GM21381 (cell line): ENCODE measurements around the gene RUBCNL.

Source experiments
- ATAC-seq: cut with Tn5 transposase; IDR thresholded peaks from one replicate; pipeline ENCODE4 v1.9.1; 2021; ENCODE audit warnings: mild to moderate bottlenecking, moderate library complexity; ENCODE audit not compliant: unreplicated experiment

The RUBCNL gene

GRCh38 chr13:46313432-46314257, 73.4 kb downstream of the RUBCNL start:
- no peak for ATAC-seq

- ATAC-seq = no peak
These were observed 74.0 kb downstream of the RUBCNL start for GRCh38 chr13:46313024-46313423.

- ATAC-seq = no peak
These were observed 75.8 kb downstream of the RUBCNL start for GRCh38 chr13:46311217-46311616.

- ATAC-seq = no peak
These were observed 77.0 kb downstream of the RUBCNL start for GRCh38 chr13:46310066-46310465.

DNA sequence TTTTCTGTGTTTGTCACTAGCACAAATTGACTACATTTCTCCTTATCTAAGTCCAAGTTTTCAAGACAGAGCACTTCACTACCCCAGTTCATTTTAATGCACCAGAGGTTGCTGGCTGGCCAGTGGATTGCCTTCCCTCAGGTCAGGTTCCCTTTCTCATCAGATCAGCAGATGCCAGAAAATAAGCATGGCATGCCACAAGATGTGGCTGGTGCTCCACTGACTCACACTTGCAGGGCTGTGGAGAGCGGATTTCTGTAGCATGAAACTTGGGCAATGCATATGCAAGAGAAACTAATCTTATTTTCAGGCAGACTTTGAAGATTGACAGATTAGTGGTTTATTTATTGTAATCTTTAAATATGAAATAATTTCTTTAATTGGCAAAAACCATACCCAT, 79.5 kb downstream of the RUBCNL start:
- no peak for ATAC-seq

DNA sequence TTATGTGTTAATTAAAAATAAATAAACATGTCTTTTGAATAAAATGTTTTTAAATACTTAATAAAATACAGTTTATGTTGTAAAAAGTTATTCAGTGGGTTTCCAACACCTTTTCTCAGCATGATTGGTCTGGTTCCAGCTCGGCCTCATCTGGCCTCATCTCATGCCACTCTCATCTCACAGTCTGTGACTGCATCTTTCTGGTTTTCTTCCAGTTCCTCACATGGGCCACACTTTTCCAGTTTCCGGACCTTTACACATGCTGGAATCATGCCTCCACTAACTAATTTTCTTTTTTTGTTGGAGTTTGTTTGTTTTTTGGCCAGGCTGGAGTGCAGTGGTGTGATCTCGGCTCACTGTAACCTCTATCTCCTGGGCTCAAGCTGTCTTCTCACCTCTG, 82.5 kb downstream of the RUBCNL start:
- ATAC-seq = no peak

- no peak for ATAC-seq
These were observed 83.2 kb downstream of the RUBCNL start for GRCh38 chr13:46303742-46304385.

- ATAC-seq = no peak
These were observed 89.7 kb downstream of the RUBCNL start for GRCh38 chr13:46297361-46297811.

- no peak for ATAC-seq
These were observed 90.1 kb downstream of the RUBCNL start for GRCh38 chr13:46296921-46297320.

- peak; percentile 32 for ATAC-seq
These were observed 90.8 kb downstream of the RUBCNL start for GRCh38 chr13:46296115-46296822.

- peak; percentile 72 for ATAC-seq
These were observed 91.4 kb downstream of the RUBCNL start for GRCh38 chr13:46295491-46296114.

DNA sequence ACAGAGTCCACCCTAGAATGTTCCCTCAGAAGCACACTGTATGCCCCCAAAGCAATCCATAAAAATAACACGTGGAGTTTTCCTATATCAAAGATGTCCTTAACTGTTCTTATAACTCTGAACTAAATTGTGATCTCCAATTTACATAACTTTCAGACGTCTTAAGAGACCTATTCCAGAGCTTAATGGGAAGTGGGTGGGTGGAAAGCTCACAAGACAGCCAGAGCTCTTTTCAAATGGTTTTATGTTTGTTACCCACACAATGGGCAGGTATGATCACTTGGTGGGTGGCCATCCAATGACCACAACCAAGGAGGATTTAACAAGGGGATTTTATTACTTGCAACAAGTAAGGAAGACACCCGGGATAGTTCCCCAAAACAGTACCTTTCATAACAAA, 93.6 kb downstream of the RUBCNL start:
- ATAC-seq = no peak
